Bronchial epithelial cell (primary cell): ENCODE results near the gene SLC14A1. TPM values are rescaled to one million over a fixed set of nuclear protein-coding genes. Genes with fewer than 3 reads are reported as not detected.

ENCODE experiments used
- DNase-seq: peaks from one replicate; pipeline ENCODE4 v3.0.0-alpha.2; 2010; ENCODE audit warnings: low read depth
- FAIRE-seq: peaks from 2 replicates; lab custom pipeline; 2011; peaks lifted over from hg19 to GRCh38; lab: Jason Lieb, UNC
- H3K27me3 ChIP-seq: 2 replicates; pipeline ENCODE4 v1.5.1; 2011; ENCODE audit warnings: low read length; ENCODE audit not compliant: control insufficient read depth, insufficient read depth
- H3K36me3 ChIP-seq: 2 replicates; pipeline ENCODE4 v1.5.1; 2011; ENCODE audit warnings: low read length; ENCODE audit not compliant: control insufficient read depth, insufficient read depth
- H3K4me3 ChIP-seq: 2 replicates; pipeline ENCODE4 v1.5.1; 2011; ENCODE audit warnings: mild to moderate bottlenecking, low read depth, low read length, control low read depth
- total RNA-seq: library from RNA; depleted of rRNA; stranded (reverse); fragments of >200 nt; gene quantifications from 2 replicates; pipeline ENCODE4 v1.2.1, GENCODE V29; 2014
- TF ChIP-seq, protein P1 (sequence below): IDR thresholded peaks from 2 replicates; pipeline ENCODE4 v1.5.1; 2011; ENCODE audit warnings: mild to moderate bottlenecking, moderate library complexity, low read length, control low read depth, inconsistent platforms; ENCODE audit not compliant: insufficient read depth, severe bottlenecking

SLC14A1 gene
- not detected in 2 replicates for total RNA-seq

- H3K27me3 ChIP-seq = no peaks in the 10 kb centered on the region
- DNase-seq (no peak), FAIRE-seq (no peak)
- H3K36me3 ChIP-seq = no peaks in the 10 kb centered on the region
- H3K4me3 ChIP-seq = no peak within 1 kb of the TSS
- TF ChIP-seq, protein P1, sequence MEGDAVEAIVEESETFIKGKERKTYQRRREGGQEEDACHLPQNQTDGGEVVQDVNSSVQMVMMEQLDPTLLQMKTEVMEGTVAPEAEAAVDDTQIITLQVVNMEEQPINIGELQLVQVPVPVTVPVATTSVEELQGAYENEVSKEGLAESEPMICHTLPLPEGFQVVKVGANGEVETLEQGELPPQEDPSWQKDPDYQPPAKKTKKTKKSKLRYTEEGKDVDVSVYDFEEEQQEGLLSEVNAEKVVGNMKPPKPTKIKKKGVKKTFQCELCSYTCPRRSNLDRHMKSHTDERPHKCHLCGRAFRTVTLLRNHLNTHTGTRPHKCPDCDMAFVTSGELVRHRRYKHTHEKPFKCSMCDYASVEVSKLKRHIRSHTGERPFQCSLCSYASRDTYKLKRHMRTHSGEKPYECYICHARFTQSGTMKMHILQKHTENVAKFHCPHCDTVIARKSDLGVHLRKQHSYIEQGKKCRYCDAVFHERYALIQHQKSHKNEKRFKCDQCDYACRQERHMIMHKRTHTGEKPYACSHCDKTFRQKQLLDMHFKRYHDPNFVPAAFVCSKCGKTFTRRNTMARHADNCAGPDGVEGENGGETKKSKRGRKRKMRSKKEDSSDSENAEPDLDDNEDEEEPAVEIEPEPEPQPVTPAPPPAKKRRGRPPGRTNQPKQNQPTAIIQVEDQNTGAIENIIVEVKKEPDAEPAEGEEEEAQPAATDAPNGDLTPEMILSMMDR = no peak
Observed at GRCh38 chr18:45723567-45724355, at the start of gene SLC14A1. Gene SLC14A1, plus strand, starts transcription at chr18:45724181. Its CDS starts 6,140 bp downstream, at chr18:45730321.

- DNase-seq (no peak), FAIRE-seq (no peak)
- Histone ChIP-seq H3K36me3 (no peaks in the 10 kb centered on the region), H3K4me3 (no peak overlapping the region), H3K27me3 (peaks cover 2% of the 10 kb centered on the region)
- TF ChIP-seq, protein P1 = no peak
Observed at GRCh38 chr18:45677276-45677807, 46.6 kb upstream of the SLC14A1 start.

DNA sequence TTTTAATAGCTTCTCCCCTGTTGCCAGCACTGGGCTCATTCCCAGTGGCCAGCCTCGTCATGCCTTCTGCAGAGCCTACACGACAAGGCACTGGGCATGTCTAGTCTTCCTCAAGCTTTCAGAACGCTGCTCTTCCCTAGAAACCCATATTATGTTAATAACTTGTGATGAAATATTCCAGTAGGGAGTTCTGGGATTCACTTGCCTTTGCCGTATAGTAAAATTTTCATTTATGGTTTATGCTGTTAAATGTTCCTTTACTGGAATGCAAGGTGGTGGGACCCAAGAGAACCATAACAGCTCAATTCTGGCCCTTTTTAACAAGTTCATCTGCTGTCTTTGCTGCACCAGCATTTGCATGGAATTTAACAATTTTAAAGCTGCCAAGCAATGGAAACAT is 45.5 kb upstream of the SLC14A1 start:
- Histone ChIP-seq H3K4me3 (no peak overlapping the region), H3K27me3 (peaks cover 2% of the 10 kb centered on the region), H3K36me3 (no peaks in the 10 kb centered on the region)
- TF ChIP-seq, protein P1 = no peak
- DNase-seq (no peak), FAIRE-seq (no peak)

- TF ChIP-seq, protein P1 = no peak
- H3K27me3 ChIP-seq = peaks cover 2% of the 10 kb centered on the region
- DNase-seq (no peak), FAIRE-seq (no peak)
- no peaks in the 10 kb centered on the region for H3K36me3 ChIP-seq
- H3K4me3 ChIP-seq = no peak overlapping the region
Observed at GRCh38 chr18:45678850-45679249, 45.1 kb upstream of the SLC14A1 start.

DNA sequence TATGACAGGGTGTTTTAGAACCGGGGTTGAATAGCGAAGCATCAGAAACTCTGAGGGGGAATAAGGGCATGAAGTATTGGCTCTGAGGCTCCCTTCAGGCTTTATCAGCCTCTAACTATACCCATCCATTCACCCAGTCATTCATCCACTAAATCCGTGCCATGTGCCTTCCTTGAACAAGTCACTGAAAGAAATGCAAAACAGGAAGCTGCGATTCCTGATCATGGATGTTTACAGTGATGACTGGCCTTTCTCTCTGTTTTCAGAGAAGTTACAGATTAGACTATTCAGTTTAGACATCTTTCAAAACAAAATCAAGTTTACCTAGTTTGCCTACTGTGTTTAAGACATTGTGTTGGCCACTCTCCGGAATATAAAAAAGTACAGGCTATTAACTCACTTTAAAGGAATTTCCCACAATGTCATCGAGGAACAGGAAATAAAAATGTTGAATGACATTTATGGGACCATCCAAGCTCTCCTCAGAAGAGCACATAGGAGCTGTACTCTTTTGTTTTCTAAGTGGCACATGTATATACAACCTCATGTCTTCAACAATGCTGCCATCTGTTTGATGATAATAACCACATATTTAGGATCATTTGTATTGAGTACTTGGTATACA is 43.8 kb upstream of the SLC14A1 start:
- no peak for DNase-seq
- Histone ChIP-seq H3K36me3 (no peaks in the 10 kb centered on the region), H3K27me3 (peaks cover 2% of the 10 kb centered on the region), H3K4me3 (no peak overlapping the region)
- TF ChIP-seq, protein P1 = no peak
- FAIRE-seq = no peak
